HepG2 (cell line): ENCODE measurements around the gene RNF182.
"Not testable (repeated sequence)": the region's sequence is repeated elsewhere in the genome, so short reads cannot be mapped to it uniquely, and the experiment has no call there.

Experiments
- PRDM10 ChIP-seq: sonication (generic); formaldehyde crosslinking; IDR thresholded peaks from 2 replicates; pipeline ENCODE4 v1.4.0; 2020; ENCODE audit warnings: low read depth, missing genetic modification reagents
- TAF15 ChIP-seq: fragments of 200-400 bp; formaldehyde crosslinking; IDR thresholded peaks from one replicate; pipeline ENCODE4 v1.6.1; 2018; ENCODE audit warnings: mild to moderate bottlenecking, low read depth, low read length; ENCODE audit not compliant: poor library complexity, severe bottlenecking

GRCh38 chr6:13880061-13880663 is 44.6 kb upstream of the RNF182 start:
- TF ChIP-seq PRDM10 (CRISPR knock-in tag); TAF15: not testable (repeated sequence)
